ENCODE results near the gene TMPRSS4.

TMPRSS4 gene

DNA sequence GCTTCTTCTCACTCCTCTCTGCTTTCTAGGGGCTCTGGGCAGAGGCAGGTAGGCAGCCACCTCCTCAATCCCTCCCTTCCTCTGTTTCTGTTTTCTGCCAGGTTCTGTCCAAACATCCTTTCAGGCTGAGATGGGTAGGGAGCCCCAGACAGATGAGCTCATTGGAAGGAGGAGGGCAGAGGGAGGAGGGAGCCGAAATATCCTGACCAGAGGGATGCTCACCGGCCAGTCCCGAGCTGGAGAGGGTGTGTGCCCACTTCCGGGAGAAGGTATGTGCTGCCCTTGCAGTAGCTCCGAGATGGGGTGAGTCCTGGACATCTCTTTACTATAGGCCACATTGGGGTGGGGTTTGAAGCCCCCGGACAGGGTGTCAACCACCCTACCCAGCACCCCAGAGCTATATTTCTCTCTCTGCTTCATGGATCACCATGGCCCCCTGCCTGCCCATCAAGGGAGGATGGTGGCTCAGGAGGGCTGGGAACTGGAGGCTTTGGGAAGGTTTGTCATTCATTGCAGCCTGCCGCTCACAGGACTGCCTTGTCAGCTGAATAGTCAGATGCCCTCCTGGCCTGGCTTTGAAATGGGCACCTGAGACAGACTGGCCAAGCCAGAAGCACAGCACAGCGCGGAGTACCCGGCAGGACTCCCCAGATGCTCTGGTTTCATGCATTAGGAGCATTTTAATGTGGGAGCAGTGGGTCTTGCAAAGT lies 80.5 kb downstream of the TMPRSS4 start:
- DNase-seq: no peak

- no peak for DNase-seq
These were observed 84.9 kb downstream of the TMPRSS4 start for GRCh38 chr11:118161786-118162185.

DNA sequence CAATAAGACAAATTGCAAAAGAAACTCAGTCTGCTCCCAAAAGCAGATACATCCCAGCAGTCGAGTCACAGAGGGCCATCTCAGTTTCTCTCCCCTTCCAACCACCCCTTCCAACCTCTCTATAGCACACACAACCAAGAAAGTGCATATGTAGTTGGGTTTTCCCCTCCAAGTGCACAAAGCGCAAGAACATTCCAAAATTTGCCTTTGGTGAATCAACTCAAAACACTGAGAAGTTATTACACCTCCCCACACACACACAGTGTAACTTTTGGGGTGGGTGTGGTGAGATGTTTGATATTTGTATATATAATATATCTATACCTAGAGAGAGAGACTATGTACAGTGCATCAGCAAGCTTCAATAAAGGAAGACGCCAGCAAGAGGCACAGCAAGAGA lies 86.0 kb downstream of the TMPRSS4 start:
- DNase-seq: no peak

GRCh38 chr11:118163494-118163893 lies 86.6 kb downstream of the TMPRSS4 start:
- no peak for DNase-seq

- no peak for DNase-seq
These were observed 88.0 kb downstream of the TMPRSS4 start for GRCh38 chr11:118164885-118165284.

GRCh38 chr11:118166641-118167040 lies 89.8 kb downstream of the TMPRSS4 start:
- no peak for DNase-seq

DNA sequence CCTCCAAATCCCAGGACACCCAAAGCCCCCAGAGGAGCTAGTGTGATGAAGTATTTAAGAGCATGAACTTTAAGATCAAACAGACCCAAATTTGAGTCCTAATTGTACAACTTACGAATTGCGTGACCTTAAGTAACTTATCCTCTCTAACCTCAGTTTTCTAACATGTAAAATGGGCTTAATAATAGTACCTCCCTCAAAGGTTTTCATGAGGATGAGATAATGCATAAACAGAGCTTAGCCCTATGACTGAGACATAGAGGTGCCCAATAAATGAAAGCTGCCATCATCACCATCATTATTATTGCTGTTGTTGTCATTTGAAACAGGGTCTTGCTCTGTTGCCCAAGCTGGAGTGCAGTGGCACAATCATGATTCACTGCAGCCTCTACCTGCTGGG lies 90.4 kb downstream of the TMPRSS4 start:
- no peak for DNase-seq

- DNase-seq: no peak
These were observed 91.0 kb downstream of the TMPRSS4 start for GRCh38 chr11:118167906-118168305.

GRCh38 chr11:118168316-118168715 lies 91.4 kb downstream of the TMPRSS4 start:
- DNase-seq: no peak

- DNase-seq: no peak
These were observed 91.9 kb downstream of the TMPRSS4 start for GRCh38 chr11:118168751-118169150.

- DNase-seq: no peak
These were observed 92.6 kb downstream of the TMPRSS4 start for GRCh38 chr11:118169300-118170140.

DNA sequence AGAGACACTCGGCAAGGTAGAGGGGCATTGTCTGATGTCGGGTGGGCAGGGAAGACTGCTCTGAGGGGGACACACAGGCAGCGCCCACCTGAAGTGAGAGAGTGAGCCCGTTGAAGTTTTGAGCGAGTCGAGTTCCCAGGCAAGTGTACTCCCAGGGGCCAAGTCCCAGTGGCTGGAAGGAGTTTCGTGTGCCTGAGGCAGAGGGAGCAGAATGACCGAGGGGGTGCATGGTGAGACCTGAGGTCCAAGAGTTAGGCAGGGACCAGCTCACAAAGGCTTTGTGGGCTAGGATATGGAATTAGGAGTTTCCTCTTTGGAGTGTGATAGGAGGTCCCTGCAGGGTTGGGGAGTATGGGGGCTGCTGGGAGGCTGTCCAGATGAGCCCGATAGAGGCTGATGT lies 93.4 kb downstream of the TMPRSS4 start:
- DNase-seq: no peak

DNA sequence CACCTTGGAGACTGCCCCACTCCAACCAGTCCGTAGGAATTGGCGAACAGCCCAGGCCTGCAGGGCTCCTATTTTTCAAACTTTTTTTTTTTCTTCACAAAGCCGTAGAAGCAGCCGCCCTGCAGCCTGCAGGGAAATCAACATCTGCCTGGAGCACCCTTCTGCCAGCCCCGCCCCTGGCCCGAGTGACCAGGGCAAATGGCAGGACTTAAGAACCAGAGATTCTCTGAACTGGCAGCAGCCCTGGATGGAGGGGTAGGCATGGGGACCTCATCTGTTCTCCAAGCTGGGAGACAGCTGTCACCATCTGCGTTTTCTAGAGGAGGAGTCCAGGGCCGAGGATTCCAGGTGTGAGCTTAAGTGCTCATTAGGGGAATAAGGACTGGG lies 94.0 kb downstream of the TMPRSS4 start:
- DNase-seq: no peak

All from CD4-positive, alpha-beta T cell treated with Interleukin-17A for 1 hour (primary cell).